ENCODE data around the gene IDUA.
"Not testable (repeated sequence)": the region's sequence is repeated elsewhere in the genome, so short reads cannot be mapped to it uniquely, and the experiment has no call there.

IDUA gene

GRCh38 chr4:986879-987623, at the start of gene IDUA:
Gene IDUA, plus strand, starts transcription at chr4:987044. Its CDS starts 41 bp downstream, at chr4:987085.
- peak; percentile 57 to 81 (median 70) for DNase-seq

- DNase-seq, result not testable (repeated sequence)
Observed at GRCh38 chr4:939508-939907, 47.3 kb upstream of the IDUA start.

- DNase-seq, result no peak
Observed at GRCh38 chr4:945274-946102, 41.4 kb upstream of the IDUA start.

- no peak for DNase-seq
Observed at GRCh38 chr4:946103-946450, 40.8 kb upstream of the IDUA start.

GRCh38 chr4:946517-947471, 40.0 kb upstream of the IDUA start:
- no peak for DNase-seq

GRCh38 chr4:947491-947971, 39.3 kb upstream of the IDUA start:
- DNase-seq, result no peak

- no peak for DNase-seq
Observed at GRCh38 chr4:948101-948935, 38.5 kb upstream of the IDUA start.

GRCh38 chr4:948936-949300, 37.9 kb upstream of the IDUA start:
- no peak for DNase-seq

GRCh38 chr4:949656-950055, 37.2 kb upstream of the IDUA start:
- DNase-seq, result no peak

- DNase-seq, result no peak
Observed at GRCh38 chr4:950136-951020, 36.5 kb upstream of the IDUA start.

- no peak for DNase-seq
Observed at GRCh38 chr4:951186-951585, 35.7 kb upstream of the IDUA start.

GRCh38 chr4:951594-952468, 35.0 kb upstream of the IDUA start:
- DNase-seq, result no peak

GRCh38 chr4:952881-953573, 33.8 kb upstream of the IDUA start:
- no peak for DNase-seq

- DNase-seq, result no peak
Observed at GRCh38 chr4:953574-953915, 33.3 kb upstream of the IDUA start.

- DNase-seq, result no peak
Observed at GRCh38 chr4:954211-955020, 32.4 kb upstream of the IDUA start.

GRCh38 chr4:955161-955921, 31.5 kb upstream of the IDUA start:
- DNase-seq, result no peak

GRCh38 chr4:955931-956381, 30.9 kb upstream of the IDUA start:
- no peak for DNase-seq
